Neural cell (in vitro differentiated cells): ENCODE data around the gene CTXN1. TPM values are rescaled to one million over a fixed set of nuclear protein-coding genes. Genes with fewer than 3 reads are reported as not detected.

Experiments used
- H2AFZ ChIP-seq: fragments of 200-600, 300-800 bp; sonication (generic), shearing (Covaris generic); 2 replicates; pipeline ENCODE4 v1.6.0; 2014; ENCODE audit warnings: low read depth, mild to moderate bottlenecking, antibody characterized with exemption, low read length, moderate library complexity
- H3F3A ChIP-seq: fragments of 200-600 bp; shearing (Covaris generic); 2 replicates; pipeline ENCODE4 v1.6.1; 2016; ENCODE audit warnings: mild to moderate bottlenecking, moderate library complexity, mixed read lengths, antibody characterized with exemption, low read length; ENCODE audit not compliant: insufficient read depth, poor library complexity, severe bottlenecking
- H3K27ac ChIP-seq: fragments of 200-600, 300-800 bp; sonication (generic), shearing (Covaris generic); 2 replicates; pipeline ENCODE4 v1.5.1; 2014; ENCODE audit warnings: mild to moderate bottlenecking, low read length, moderate library complexity
- H3K27me3 ChIP-seq: fragments of 300-800, 200-600 bp; sonication (generic), shearing (Covaris generic); 2 replicates; pipeline ENCODE4 v1.6.0; 2014; ENCODE audit warnings: mild to moderate bottlenecking, low read depth, low read length, moderate library complexity; ENCODE audit not compliant: insufficient read depth
- H3K36me3 ChIP-seq: fragments of 300-800, 200-600 bp; sonication (generic), shearing (Covaris generic); 2 replicates; pipeline ENCODE4 v1.5.1; 2014; ENCODE audit warnings: mild to moderate bottlenecking, antibody characterized with exemption, low read length, moderate library complexity; ENCODE audit not compliant: insufficient read depth
- H3K4me2 ChIP-seq: fragments of 300-800, 200-600 bp; sonication (generic), shearing (Covaris generic); 2 replicates; pipeline ENCODE4 v1.6.0; 2014; ENCODE audit warnings: mild to moderate bottlenecking, low read length
- H3K4me3 ChIP-seq: fragments of 300-800, 200-600 bp; sonication (generic), shearing (Covaris generic); 2 replicates; pipeline ENCODE4 v1.5.1; 2014; ENCODE audit warnings: mild to moderate bottlenecking, low read length, moderate library complexity
- H3K79me2 ChIP-seq: fragments of 200-600 bp; shearing (Covaris generic); replicated peaks from 2 replicates; pipeline ENCODE4 v1.6.0; 2014; ENCODE audit warnings: mild to moderate bottlenecking, low read length, moderate library complexity; ENCODE audit not compliant: insufficient read depth
- H3K9ac ChIP-seq: fragments of 300-800, 200-600 bp; sonication (generic), shearing (Covaris generic); 2 replicates; pipeline ENCODE4 v1.6.1; 2016; ENCODE audit warnings: mild to moderate bottlenecking, low read length, mixed read lengths
- H3K9me2 ChIP-seq: fragments of 200-600 bp; shearing (Covaris generic); 2 replicates; pipeline ENCODE4 v1.6.1; 2016; ENCODE audit warnings: mild to moderate bottlenecking, low read length, mixed read lengths; ENCODE audit not compliant: insufficient read depth
- H3K9me3 ChIP-seq: fragments of 200-600, 300-800 bp; sonication (generic), shearing (Covaris generic); 2 replicates; pipeline ENCODE4 v1.6.1; 2016; ENCODE audit warnings: mild to moderate bottlenecking, mixed run types, low read length, moderate library complexity, mixed read lengths
- H4K20me1 ChIP-seq: fragments of 200-600 bp; shearing (Covaris generic); 2 replicates; pipeline ENCODE4 v1.6.1; 2016; ENCODE audit warnings: mild to moderate bottlenecking, mixed run types; ENCODE audit not compliant: insufficient read depth
- EP300 ChIP-seq: fragments of 450-650 bp; conservative IDR thresholded peaks from 2 replicates; pipeline ENCODE4 v1.6.1; 2014; ENCODE audit warnings: antibody characterized with exemption, mild to moderate bottlenecking, moderate library complexity; ENCODE audit not compliant: poor library complexity, severe bottlenecking
- EZH2 ChIP-seq: fragments of 200-600, 300-800 bp; shearing (Covaris generic), sonication (generic); IDR thresholded peaks from 2 replicates; pipeline ENCODE4 v1.6.1; 2014; ENCODE audit warnings: antibody characterized with exemption, low read length, borderline replicate concordance, mild to moderate bottlenecking; ENCODE audit not compliant: insufficient read depth, poor library complexity, severe bottlenecking
- MXI1 ChIP-seq: fragments of 450-650 bp; conservative IDR thresholded peaks from 2 replicates; pipeline ENCODE4 v1.6.1; 2014; ENCODE audit warnings: antibody characterized with exemption, mild to moderate bottlenecking; ENCODE audit not compliant: poor library complexity, severe bottlenecking
- POLR2AphosphoS5 ChIP-seq: IDR thresholded peaks from 2 replicates; pipeline ENCODE4 v1.6.1; 2012
- RAD21 ChIP-seq: fragments of 450-650 bp; conservative IDR thresholded peaks from 2 replicates; pipeline ENCODE4 v1.6.1; 2014; ENCODE audit warnings: antibody characterized with exemption, mild to moderate bottlenecking, moderate library complexity
- SMC3 ChIP-seq: fragments of 450-650 bp; conservative IDR thresholded peaks from 2 replicates; pipeline ENCODE4 v1.6.1; 2014; ENCODE audit warnings: antibody characterized with exemption, mild to moderate bottlenecking, moderate library complexity; ENCODE audit not compliant: poor library complexity
- TAF1 ChIP-seq: IDR thresholded peaks from 2 replicates; pipeline ENCODE4 v1.6.1; 2012; ENCODE audit warnings: low read depth
- polyA plus RNA-seq: library from polyadenylated mRNA; depleted of rRNA; stranded (reverse); fragments of >200 nt; gene quantifications from 2 replicates; pipeline ENCODE4 v1.2.3, GENCODE V29; 2014
- TF ChIP-seq, protein P1 (sequence below): fragments of 450-650 bp; IDR thresholded peaks from 2 replicates; pipeline ENCODE4 v1.5.1; 2014; ENCODE audit warnings: antibody characterized with exemption, mild to moderate bottlenecking, moderate library complexity; ENCODE audit not compliant: poor library complexity, severe bottlenecking
- TF ChIP-seq, protein P2 (sequence below): IDR thresholded peaks from 2 replicates; pipeline ENCODE4 v1.6.1; 2012; ENCODE audit warnings: borderline replicate concordance

The CTXN1 gene
- polyA plus RNA-seq, 1 donor from 2014 or later: 24.7 TPM

DNA sequence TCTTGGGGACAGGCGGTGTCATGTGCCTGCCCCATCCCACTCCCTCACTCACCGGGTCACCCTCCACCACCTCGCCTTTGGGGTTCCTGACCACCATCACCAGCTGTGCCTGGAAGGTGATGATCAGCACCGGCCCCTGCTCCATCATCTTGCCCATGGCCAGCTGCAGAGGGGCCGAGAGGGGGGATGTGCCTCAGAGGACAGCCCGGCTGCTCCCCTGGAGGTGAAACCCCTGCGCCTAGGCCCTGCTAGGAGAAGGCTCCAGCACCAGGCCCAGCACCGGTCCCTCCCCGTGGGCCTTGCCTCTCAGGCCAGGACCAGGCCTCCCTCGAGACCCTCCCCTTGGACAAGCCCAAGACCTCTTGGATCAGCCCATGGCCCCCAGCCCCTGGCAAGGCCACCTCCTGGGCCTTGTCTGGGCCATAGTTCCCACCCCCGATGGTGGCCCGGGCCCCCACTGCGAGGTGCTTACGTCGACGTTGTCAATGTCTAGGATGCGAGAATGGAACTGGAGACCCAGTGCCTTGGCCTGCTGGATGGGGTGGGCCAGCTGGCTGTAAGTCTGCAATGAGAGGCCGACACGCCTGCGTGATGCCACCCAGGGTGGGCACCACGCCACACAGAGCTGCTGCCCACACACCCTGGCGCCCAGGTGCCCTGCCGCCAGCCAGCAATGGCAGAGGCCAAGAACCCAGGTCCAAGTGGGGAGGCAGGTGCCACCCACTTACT lies 1.8 kb upstream of the CTXN1 start:
- Histone ChIP-seq H3K4me2 (no peak overlapping the region), H4K20me1 (peaks cover 10% of the 10 kb centered on the region), H3K27ac (no peak overlapping the region), H3K9me3 (no peaks in the 10 kb centered on the region), H3K4me3 (no peak overlapping the region), H3K27me3 (no peaks in the 10 kb centered on the region), H3K36me3 (no peaks in the 10 kb centered on the region), H3F3A (no peaks in the 10 kb centered on the region), H3K79me2 (peaks cover 14% of the 10 kb centered on the region), H3K9me2 (no peaks in the 10 kb centered on the region), H2AFZ (no peak overlapping the region), H3K9ac (no peak overlapping the region)
- TF ChIP-seq EP300 (no peak), RAD21 (no peak), MXI1 (no peak), SMC3 (no peak), TAF1 (no peak)
- TF ChIP-seq, protein P1, sequence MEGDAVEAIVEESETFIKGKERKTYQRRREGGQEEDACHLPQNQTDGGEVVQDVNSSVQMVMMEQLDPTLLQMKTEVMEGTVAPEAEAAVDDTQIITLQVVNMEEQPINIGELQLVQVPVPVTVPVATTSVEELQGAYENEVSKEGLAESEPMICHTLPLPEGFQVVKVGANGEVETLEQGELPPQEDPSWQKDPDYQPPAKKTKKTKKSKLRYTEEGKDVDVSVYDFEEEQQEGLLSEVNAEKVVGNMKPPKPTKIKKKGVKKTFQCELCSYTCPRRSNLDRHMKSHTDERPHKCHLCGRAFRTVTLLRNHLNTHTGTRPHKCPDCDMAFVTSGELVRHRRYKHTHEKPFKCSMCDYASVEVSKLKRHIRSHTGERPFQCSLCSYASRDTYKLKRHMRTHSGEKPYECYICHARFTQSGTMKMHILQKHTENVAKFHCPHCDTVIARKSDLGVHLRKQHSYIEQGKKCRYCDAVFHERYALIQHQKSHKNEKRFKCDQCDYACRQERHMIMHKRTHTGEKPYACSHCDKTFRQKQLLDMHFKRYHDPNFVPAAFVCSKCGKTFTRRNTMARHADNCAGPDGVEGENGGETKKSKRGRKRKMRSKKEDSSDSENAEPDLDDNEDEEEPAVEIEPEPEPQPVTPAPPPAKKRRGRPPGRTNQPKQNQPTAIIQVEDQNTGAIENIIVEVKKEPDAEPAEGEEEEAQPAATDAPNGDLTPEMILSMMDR: no peak
- TF ChIP-seq, protein P2, sequence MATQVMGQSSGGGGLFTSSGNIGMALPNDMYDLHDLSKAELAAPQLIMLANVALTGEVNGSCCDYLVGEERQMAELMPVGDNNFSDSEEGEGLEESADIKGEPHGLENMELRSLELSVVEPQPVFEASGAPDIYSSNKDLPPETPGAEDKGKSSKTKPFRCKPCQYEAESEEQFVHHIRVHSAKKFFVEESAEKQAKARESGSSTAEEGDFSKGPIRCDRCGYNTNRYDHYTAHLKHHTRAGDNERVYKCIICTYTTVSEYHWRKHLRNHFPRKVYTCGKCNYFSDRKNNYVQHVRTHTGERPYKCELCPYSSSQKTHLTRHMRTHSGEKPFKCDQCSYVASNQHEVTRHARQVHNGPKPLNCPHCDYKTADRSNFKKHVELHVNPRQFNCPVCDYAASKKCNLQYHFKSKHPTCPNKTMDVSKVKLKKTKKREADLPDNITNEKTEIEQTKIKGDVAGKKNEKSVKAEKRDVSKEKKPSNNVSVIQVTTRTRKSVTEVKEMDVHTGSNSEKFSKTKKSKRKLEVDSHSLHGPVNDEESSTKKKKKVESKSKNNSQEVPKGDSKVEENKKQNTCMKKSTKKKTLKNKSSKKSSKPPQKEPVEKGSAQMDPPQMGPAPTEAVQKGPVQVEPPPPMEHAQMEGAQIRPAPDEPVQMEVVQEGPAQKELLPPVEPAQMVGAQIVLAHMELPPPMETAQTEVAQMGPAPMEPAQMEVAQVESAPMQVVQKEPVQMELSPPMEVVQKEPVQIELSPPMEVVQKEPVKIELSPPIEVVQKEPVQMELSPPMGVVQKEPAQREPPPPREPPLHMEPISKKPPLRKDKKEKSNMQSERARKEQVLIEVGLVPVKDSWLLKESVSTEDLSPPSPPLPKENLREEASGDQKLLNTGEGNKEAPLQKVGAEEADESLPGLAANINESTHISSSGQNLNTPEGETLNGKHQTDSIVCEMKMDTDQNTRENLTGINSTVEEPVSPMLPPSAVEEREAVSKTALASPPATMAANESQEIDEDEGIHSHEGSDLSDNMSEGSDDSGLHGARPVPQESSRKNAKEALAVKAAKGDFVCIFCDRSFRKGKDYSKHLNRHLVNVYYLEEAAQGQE: no peak

DNA sequence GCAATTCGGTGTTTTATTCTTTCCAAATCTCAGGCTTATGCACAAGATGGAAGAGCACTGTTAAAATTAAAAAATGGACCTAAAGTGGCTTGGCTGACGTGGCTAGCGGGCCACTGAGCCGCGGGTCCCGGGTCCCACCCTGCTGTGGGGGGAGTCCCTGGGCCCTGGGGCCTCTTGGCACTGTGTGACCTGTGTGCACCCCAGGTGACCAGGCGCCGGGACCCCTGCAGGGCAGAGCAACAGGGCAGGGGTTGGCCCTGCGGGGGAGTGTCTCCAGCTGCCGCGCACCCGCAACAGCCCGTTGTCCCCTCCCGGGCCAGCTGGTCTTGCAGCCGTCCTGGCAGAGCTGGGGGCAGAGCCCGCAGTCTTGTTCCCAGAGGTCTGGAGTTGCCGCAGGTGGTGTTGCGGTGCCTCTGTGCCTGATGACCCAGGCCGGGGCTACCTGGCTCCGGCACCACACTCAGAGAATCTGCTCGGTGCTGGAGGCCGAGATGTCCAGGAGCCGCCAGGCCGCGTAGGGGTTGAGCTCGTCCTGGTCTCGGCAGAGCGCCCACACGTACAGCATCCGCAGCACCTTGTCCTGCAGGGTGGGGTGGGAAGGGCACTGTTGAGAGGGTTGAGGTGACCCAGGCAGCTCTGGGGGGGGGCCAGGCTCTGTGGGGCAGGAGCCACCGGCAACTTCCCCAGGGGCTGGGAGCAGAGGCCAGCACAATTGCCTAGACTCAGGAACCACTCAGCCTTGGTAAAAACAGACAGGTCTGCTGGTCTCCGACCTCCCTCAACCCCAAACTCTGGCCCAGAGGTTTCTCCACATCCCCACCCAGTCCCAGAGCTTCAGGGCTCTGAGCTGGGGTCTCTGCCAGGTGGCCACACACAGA lies 1.0 kb upstream of the CTXN1 start:
- H3K9me2 ChIP-seq: no peaks in the 10 kb centered on the region
- no peaks in the 10 kb centered on the region for H3K36me3 ChIP-seq
- no peaks in the 10 kb centered on the region for H3K27me3 ChIP-seq
- TF ChIP-seq EP300 (no peak), EZH2 (no peak), TAF1 (no peak), POLR2AphosphoS5 (no peak), SMC3 (no peak), MXI1 (no peak), RAD21 (no peak)
- TF ChIP-seq, protein P1: no peak
- TF ChIP-seq, protein P2: no peak
- peak overlapping the region; percentile 56 for H3K27ac ChIP-seq
- H3K4me2 ChIP-seq: peak overlapping the region; percentile 34
- H3K9me3 ChIP-seq: no peaks in the 10 kb centered on the region
- peak overlapping the region; percentile 67 for H3K9ac ChIP-seq
- H3F3A ChIP-seq: no peaks in the 10 kb centered on the region
- H3K4me3 ChIP-seq: peak overlapping the region; percentile 67
- no peak overlapping the region for H2AFZ ChIP-seq
- peaks cover 10% of the 10 kb centered on the region for H4K20me1 ChIP-seq
- peaks cover 14% of the 10 kb centered on the region for H3K79me2 ChIP-seq
